Adipocyte (in vitro differentiated cells): Measurements from ENCODE around the gene SCEL.

Experiments used
- DNase-seq: peaks from one replicate; pipeline ENCODE4 v3.0.0-alpha.2; 2015; ENCODE audit warnings: low read depth
- H3K27me3 ChIP-seq: replicated peaks from 2 replicates; pipeline ENCODE4 v1.7.0; 2013; ENCODE audit warnings: mild to moderate bottlenecking, low read length, moderate library complexity; ENCODE audit not compliant: control insufficient read depth, insufficient read depth
- H3K36me3 ChIP-seq: 2 replicates; pipeline ENCODE4 v1.7.0; 2013; ENCODE audit warnings: low read length, mild to moderate bottlenecking, moderate library complexity; ENCODE audit not compliant: control insufficient read depth, insufficient read depth, severe bottlenecking
- H3K4me1 ChIP-seq: 2 replicates; pipeline ENCODE4 v1.7.0; 2013; ENCODE audit warnings: mild to moderate bottlenecking, low read length, moderate library complexity; ENCODE audit not compliant: control insufficient read depth, insufficient read depth
- H3K4me3 ChIP-seq: 2 replicates; pipeline ENCODE4 v1.7.0; 2013; ENCODE audit warnings: mild to moderate bottlenecking, low read length, moderate library complexity
- H3K9ac ChIP-seq: 2 replicates; pipeline ENCODE4 v1.7.0; 2013; ENCODE audit warnings: mild to moderate bottlenecking, low read length, moderate library complexity
- H3K9me3 ChIP-seq: 2 replicates; pipeline ENCODE4 v1.7.0; 2013; ENCODE audit warnings: mild to moderate bottlenecking, low read length, moderate library complexity; ENCODE audit not compliant: control insufficient read depth

The SCEL gene

GRCh38 chr13:77521595-77522367, 13.7 kb upstream of the SCEL start:
- Histone ChIP-seq H3K27me3 (no peaks in the 10 kb centered on the region), H3K9me3 (no peaks in the 10 kb centered on the region), H3K36me3 (no peaks in the 10 kb centered on the region), H3K4me1 (peaks cover 13% of the 10 kb centered on the region), H3K9ac (no peak overlapping the region), H3K4me3 (no peak overlapping the region)
- DNase-seq: peak; percentile 30

- no peak for DNase-seq
- Histone ChIP-seq H3K4me1 (peaks cover 13% of the 10 kb centered on the region), H3K9me3 (no peaks in the 10 kb centered on the region), H3K27me3 (no peaks in the 10 kb centered on the region), H3K9ac (no peak overlapping the region), H3K36me3 (no peaks in the 10 kb centered on the region), H3K4me3 (no peak overlapping the region)
These were observed 13.1 kb upstream of the SCEL start for GRCh38 chr13:77522444-77522843.

DNA sequence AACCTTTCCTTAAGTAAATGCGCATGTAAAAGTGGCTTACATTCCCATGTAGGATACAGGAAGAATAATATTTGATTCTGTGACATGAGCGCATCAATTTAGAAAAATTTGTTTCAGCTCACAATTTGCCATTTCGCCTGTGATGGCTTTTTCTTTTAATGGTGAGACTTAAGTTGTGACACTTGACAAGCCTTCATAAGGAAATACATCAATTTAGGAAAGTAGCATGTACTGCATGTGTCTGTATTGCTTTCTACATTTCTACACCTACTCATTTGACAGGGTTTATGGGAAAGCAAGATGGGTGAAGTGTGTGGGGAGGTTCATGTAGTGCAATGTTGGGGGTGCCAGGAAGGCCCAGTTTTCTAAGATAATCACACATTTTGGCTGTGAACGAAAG, 12.1 kb upstream of the SCEL start:
- H3K4me1 ChIP-seq: peaks cover 13% of the 10 kb centered on the region
- DNase-seq: no peak
- no peaks in the 10 kb centered on the region for H3K9me3 ChIP-seq
- H3K36me3 ChIP-seq: no peaks in the 10 kb centered on the region
- H3K4me3 ChIP-seq: no peak overlapping the region
- H3K27me3 ChIP-seq: no peaks in the 10 kb centered on the region
- H3K9ac ChIP-seq: no peak overlapping the region

DNA sequence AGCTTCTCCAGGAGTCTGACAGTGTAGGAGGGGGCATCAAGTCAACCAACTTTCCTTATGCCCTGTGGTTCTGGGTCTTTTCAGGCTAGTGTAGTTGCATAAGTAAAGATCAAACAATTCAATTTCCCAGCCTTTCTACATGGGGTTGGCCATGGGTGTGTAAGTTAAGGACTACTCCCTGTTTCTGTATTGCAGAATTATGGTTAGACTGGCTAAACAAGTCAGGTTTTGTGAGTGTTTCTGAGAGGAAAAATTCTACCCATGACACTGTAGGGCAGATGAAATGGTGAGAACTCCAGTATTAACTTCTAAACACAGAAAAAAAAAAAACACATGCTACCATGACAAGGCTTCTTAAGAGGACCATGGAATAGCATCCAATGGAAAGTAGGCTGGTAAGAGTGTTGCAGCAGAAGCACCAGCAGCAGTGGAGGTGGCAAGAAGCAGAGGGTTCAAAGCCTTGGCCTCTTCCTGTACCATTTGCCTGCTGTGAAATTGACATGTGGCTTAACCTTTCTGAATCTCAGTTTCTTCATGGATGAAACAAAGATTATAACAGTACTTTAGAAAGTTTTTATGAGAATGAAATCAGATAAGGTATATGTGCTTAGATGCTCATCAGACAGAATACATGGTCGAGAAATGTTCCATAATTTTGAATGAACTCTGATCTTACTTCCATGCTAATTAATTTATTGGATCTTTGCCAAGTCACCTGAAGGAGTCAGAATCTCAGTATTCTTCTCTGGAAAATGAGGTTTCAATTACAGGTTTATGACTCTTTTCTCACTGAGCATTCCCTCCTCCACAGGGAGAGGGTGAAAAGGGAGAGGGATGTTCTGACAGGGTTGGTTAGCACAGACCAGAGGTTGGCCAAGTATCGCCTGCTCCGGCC, 11.4 kb upstream of the SCEL start:
- Histone ChIP-seq H3K36me3 (no peaks in the 10 kb centered on the region), H3K9me3 (no peaks in the 10 kb centered on the region), H3K4me3 (no peak overlapping the region), H3K9ac (no peak overlapping the region), H3K27me3 (no peaks in the 10 kb centered on the region), H3K4me1 (peaks cover 13% of the 10 kb centered on the region)
- no peak for DNase-seq

DNA sequence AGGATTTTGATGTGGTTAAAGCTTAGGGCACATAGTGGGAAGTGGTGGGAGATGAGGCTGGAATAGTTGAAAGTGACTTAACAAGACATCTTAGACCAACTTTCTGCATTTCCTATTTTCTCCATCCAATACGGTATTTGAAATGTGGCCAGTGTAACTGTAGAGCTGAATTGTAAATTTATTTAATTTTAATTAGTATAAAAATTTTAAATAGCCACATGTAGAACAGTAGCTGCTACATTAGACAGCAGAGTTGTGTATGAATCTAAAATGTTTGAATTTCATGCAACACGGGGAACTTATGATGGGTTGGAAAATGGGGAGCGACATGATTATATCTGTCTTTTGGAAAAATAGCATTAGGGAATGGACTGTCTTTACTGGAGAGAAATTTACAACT, 7.1 kb upstream of the SCEL start:
- H3K9me3 ChIP-seq: no peaks in the 10 kb centered on the region

GRCh38 chr13:77528834-77529500, 6.5 kb upstream of the SCEL start:
- H3K9me3 ChIP-seq: no peaks in the 10 kb centered on the region
- no peak overlapping the region for H3K4me3 ChIP-seq
- H3K4me1 ChIP-seq: no peaks in the 10 kb centered on the region
- H3K27me3 ChIP-seq: no peaks in the 10 kb centered on the region
- no peak for DNase-seq
- no peaks in the 10 kb centered on the region for H3K36me3 ChIP-seq
- H3K9ac ChIP-seq: no peak overlapping the region

More for the DNA sequence above, 7.1 kb upstream of the SCEL start:
- Histone ChIP-seq H3K36me3 (no peaks in the 10 kb centered on the region), H3K4me3 (no peak overlapping the region), H3K9ac (no peak overlapping the region), H3K27me3 (no peaks in the 10 kb centered on the region), H3K4me1 (no peaks in the 10 kb centered on the region)
- DNase-seq: no peak

DNA sequence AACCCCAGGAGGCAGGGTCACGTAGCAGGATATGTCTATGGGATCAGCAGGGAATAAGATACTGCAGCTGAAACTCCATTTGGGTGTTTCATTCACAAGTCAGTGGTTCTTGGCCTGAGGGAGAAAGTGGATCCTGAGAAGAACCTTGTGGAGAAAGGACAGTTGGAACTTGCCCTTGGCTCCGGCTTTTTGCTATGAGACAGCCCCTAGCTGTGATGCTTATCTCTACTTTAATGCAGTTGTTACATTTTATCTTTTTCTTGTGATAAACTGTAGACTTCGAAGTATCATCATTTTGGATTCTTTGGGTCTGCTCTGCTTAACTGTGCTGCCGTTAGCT, 6.0 kb upstream of the SCEL start:
- H3K36me3 ChIP-seq: no peaks in the 10 kb centered on the region
- H3K27me3 ChIP-seq: no peaks in the 10 kb centered on the region
- no peaks in the 10 kb centered on the region for H3K9me3 ChIP-seq
- H3K4me1 ChIP-seq: no peaks in the 10 kb centered on the region
- DNase-seq: no peak
- no peak overlapping the region for H3K9ac ChIP-seq
- no peak overlapping the region for H3K4me3 ChIP-seq

DNA sequence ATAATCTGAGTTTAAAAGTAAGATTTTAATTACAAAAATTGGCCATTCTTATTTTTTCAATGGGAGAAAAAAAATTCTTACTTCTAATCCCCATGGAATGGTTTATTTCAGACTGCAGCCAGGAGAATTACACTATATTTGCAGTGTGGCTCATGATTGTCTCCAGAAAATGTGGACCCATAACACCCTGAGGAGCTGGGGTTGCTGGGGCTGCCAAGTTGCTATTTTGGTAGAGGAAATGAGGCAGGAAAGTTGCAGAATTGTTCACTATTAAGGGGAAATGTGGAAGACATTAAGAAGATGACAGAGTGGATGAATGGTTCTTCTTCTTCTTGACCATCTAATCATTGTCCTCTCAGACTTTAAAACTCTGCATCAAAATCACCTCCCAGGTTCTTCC, 4.6 kb upstream of the SCEL start:
- Histone ChIP-seq H3K27me3 (no peaks in the 10 kb centered on the region), H3K9me3 (no peaks in the 10 kb centered on the region), H3K4me3 (no peak overlapping the region), H3K9ac (no peak overlapping the region), H3K36me3 (no peaks in the 10 kb centered on the region), H3K4me1 (no peaks in the 10 kb centered on the region)
- DNase-seq: no peak

- DNase-seq: no peak
- Histone ChIP-seq H3K27me3 (no peaks in the 10 kb centered on the region), H3K9ac (no peak overlapping the region), H3K9me3 (no peaks in the 10 kb centered on the region), H3K4me1 (no peaks in the 10 kb centered on the region), H3K4me3 (no peak overlapping the region), H3K36me3 (no peaks in the 10 kb centered on the region)
These were observed 2.5 kb upstream of the SCEL start for GRCh38 chr13:77532983-77533382.

- Histone ChIP-seq H3K9me3 (no peaks in the 10 kb centered on the region), H3K36me3 (no peaks in the 10 kb centered on the region), H3K27me3 (no peaks in the 10 kb centered on the region), H3K9ac (no peak overlapping the region), H3K4me3 (no peak overlapping the region), H3K4me1 (peaks cover 9% of the 10 kb centered on the region)
- DNase-seq: no peak
These were observed 1.4 kb upstream of the SCEL start for GRCh38 chr13:77533875-77534788.
